K562 (cell line): Measurements from ENCODE around the gene SPEM2. TPM values are rescaled to one million over a fixed set of nuclear protein-coding genes. Genes with fewer than 3 reads are reported as not detected.

ENCODE experiments used
- ARID3B ChIP-seq: fragments of 250-450 bp; sonication (Bioruptor Pico); IDR thresholded peaks from 2 replicates; pipeline ENCODE4 v1.4.0; 2020; ENCODE audit warnings: borderline replicate concordance
- CHD2 ChIP-seq: IDR thresholded peaks from 2 replicates; pipeline ENCODE4 v1.6.1; 2011; ENCODE audit warnings: low read depth, low read length
- FOXA3 ChIP-seq, 2 experiments: fragments of 450-650 bp in 1 of 2; sonication (generic) in 1 of 2; formaldehyde crosslinking; IDR thresholded peaks in 1 of 2; conservative IDR thresholded peaks in 1 of 2; 2 replicates each; pipeline versions ENCODE4 v1.4.0 to v1.8.0; 2020 to 2022; ENCODE audit warnings: mild to moderate bottlenecking in 2 of 2, missing genetic modification reagents in 1 of 2
- HDGF ChIP-seq: fragments of 450-650 bp; IDR thresholded peaks from 2 replicates; pipeline ENCODE4 v1.6.1; 2016
- HLTF ChIP-seq: fragments of 450-650 bp; IDR thresholded peaks from 2 replicates; pipeline ENCODE4 v1.6.1; 2016
- NFRKB ChIP-seq: fragments of 450-650 bp; IDR thresholded peaks from 2 replicates; pipeline ENCODE4 v1.6.1; 2016; ENCODE audit warnings: low read depth
- POLR2B ChIP-seq: fragments of 450-650 bp; IDR thresholded peaks from 2 replicates; pipeline ENCODE4 v1.6.1; 2018; ENCODE audit warnings: low read depth; ENCODE audit not compliant: partially characterized antibody
- POLR2G ChIP-seq: fragments of 200-400 bp; formaldehyde crosslinking; IDR thresholded peaks from 2 replicates; pipeline ENCODE4 v1.6.1; 2017; ENCODE audit warnings: low read depth, mild to moderate bottlenecking, antibody characterized with exemption, low read length, moderate library complexity
- RB1 ChIP-seq: fragments of 450-650 bp; IDR thresholded peaks from 2 replicates; pipeline ENCODE4 v1.6.1; 2017; ENCODE audit warnings: low read depth, mild to moderate bottlenecking
- RBFOX2 ChIP-seq: fragments of 200-400 bp; formaldehyde crosslinking; IDR thresholded peaks from 2 replicates; pipeline ENCODE4 v1.6.1; 2017; ENCODE audit warnings: low read depth, mild to moderate bottlenecking, low read length, moderate library complexity
- RBM25 ChIP-seq: fragments of 200-400 bp; formaldehyde crosslinking; IDR thresholded peaks from 2 replicates; pipeline ENCODE4 v1.6.1; 2018; ENCODE audit warnings: low read length, low read depth, moderate library complexity; ENCODE audit not compliant: severe bottlenecking
- SUPT5H ChIP-seq: fragments of 450-650 bp; IDR thresholded peaks from 2 replicates; pipeline ENCODE4 v1.6.1; 2016
- THAP12 ChIP-seq: fragments of 250-450 bp; sonication (Bioruptor Pico); IDR thresholded peaks from 2 replicates; pipeline ENCODE4 v1.9.0; 2021; ENCODE audit warnings: mild to moderate bottlenecking, inconsistent platforms
- TSC22D4 ChIP-seq: fragments of 450-650 bp; IDR thresholded peaks from 2 replicates; pipeline ENCODE4 v1.6.1; 2016; ENCODE audit warnings: missing genetic modification characterization, missing biosample characterization, control low read depth
- XRCC3 ChIP-seq: fragments of 450-650 bp; IDR thresholded peaks from 2 replicates; pipeline ENCODE4 v1.6.1; 2017; ENCODE audit warnings: mild to moderate bottlenecking, moderate library complexity
- ZNF263 ChIP-seq: sonication (generic); formaldehyde crosslinking; IDR thresholded peaks from 2 replicates; pipeline ENCODE4 v1.8.0; 2022; ENCODE audit warnings: mild to moderate bottlenecking, missing genetic modification reagents, borderline replicate concordance
- ZNF316 ChIP-seq: fragments of 450-650 bp; IDR thresholded peaks from 2 replicates; pipeline ENCODE4 v1.6.1; 2016
- ZNF695 ChIP-seq: fragments of 450-650 bp; formaldehyde crosslinking; IDR thresholded peaks from 2 replicates; pipeline ENCODE4 v1.4.0; 2020; ENCODE audit warnings: mild to moderate bottlenecking, moderate library complexity
- polyA plus RNA-seq, 8 experiments: library from polyadenylated mRNA; depleted of rRNA in 4 of 8; stranded (reverse) in 5 of 8; unstranded in 3 of 8; fragments of >200 nt; fragmentation: Nextera tagmentation in 2 of 8; fragmentation: Illumina TruSeq in 1 of 8; extraction: Ambion mirVana in 2 of 8; extraction: Trizol in 1 of 8; gene quantifications; 2 replicates each; pipeline versions ENCODE4 v1.2.1 to v1.2.3, GENCODE V29; 2011 to 2014; ENCODE audit warnings: inconsistent platforms in 1 of 8, missing spikeins in 1 of 8
- total RNA-seq, 7 experiments: library from RNA; depleted of rRNA in 6 of 7; stranded (reverse); fragments of >200 nt in 6 of 7; fragmentation: Illumina TruSeq in 2 of 7; extraction: Trizol in 2 of 7; gene quantifications; 2 replicates each; pipeline versions ENCODE4 v1.2.1 to v1.2.3, GENCODE V29; 2011 to 2021; ENCODE audit warnings: low replicate concordance in 1 of 7
- TF ChIP-seq, protein P1 (sequence below): sonication (generic); formaldehyde crosslinking; IDR thresholded peaks from 2 replicates; pipeline ENCODE4 v1.4.0; 2020; ENCODE audit warnings: mild to moderate bottlenecking, missing genetic modification reagents

Gene SPEM2
- total and polyA plus RNA-seq, 9 of the 15 experiments (the other 6 are each of a cell fraction or from before 2014, with no cell fraction given), result not detected

DNA sequence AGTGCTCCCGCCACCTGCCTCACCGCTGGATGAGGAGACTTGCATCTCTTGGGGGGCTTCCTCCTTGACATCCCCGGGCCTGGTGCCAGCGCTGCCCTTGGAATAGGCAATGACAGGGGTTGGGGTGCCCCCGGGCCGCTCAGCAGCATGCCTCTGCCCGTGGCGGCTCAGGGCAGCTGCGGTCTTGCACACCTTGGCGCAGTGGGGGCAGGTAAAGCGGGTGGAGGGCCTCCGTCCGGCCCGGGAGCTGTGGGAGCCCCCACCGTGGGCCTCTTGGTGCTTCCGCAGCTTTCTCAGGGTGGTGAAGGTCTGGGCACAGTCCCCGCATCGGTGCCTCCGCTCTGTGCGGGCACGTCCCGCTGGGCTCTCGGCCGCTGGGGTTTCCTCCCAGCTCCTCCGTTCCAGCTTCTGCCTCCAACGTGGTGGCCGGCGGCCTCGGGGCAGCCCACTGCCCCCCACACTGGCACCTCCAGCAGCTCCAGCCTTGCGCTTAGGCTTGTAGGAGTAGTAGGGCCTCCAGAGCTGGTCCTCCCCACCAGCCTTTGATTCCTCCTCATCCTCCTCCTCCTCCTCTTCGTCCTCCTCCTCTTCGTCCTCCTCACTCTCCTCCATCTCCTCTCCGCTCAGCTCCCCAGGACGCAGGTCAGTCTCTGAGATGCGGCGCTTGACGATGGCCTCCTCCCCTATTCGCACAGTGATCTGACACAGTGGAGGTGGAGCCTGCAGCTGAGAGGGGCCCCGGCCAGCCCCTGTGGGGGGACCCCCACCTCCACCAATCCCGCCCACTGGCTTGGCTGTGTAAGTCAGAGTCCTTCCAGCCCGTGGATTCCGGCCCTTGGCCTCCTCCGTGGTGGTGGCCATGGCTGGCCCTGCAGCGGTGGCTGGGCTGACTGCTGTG, 37.3 kb downstream of the SPEM2 start (continued):
- TF ChIP-seq ARID3B (CRISPR knock-in tag) (no peak), TSC22D4 (tag) (no peak), HDGF (no peak), RB1 (no peak), THAP12 (CRISPR knock-in tag) (no peak), ZNF316 (no peak), POLR2G (peak; percentile 36; the same call in 1 of the 2 replicates), ZNF695 (CRISPR knock-in tag) (no peak), ZNF263 (CRISPR knock-in tag) (peak; percentile 83; the same call in 1 of the 2 replicates), RBFOX2 (0 out of 2 replicates have a peak, but pooled peaks have one; percentile 19), HLTF (no peak), POLR2B (peak; percentile 36), NFRKB (no peak), FOXA3 (CRISPR knock-in tag; conservative IDR thresholded peaks at IDR 0.05 in 1 of 2, IDR thresholded peaks at IDR 0.05 in 1 of 2) (no peak), RBM25 (no peak), CHD2 (no peak), XRCC3 (no peak), SUPT5H (peak; percentile 41; the same call in 1 of the 2 replicates)
- TF ChIP-seq, protein P1, sequence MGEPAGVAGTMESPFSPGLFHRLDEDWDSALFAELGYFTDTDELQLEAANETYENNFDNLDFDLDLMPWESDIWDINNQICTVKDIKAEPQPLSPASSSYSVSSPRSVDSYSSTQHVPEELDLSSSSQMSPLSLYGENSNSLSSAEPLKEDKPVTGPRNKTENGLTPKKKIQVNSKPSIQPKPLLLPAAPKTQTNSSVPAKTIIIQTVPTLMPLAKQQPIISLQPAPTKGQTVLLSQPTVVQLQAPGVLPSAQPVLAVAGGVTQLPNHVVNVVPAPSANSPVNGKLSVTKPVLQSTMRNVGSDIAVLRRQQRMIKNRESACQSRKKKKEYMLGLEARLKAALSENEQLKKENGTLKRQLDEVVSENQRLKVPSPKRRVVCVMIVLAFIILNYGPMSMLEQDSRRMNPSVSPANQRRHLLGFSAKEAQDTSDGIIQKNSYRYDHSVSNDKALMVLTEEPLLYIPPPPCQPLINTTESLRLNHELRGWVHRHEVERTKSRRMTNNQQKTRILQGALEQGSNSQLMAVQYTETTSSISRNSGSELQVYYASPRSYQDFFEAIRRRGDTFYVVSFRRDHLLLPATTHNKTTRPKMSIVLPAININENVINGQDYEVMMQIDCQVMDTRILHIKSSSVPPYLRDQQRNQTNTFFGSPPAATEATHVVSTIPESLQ, result no peak
